HG02623 (cell line): ENCODE data around the gene LRRC36.

Source experiments
- ATAC-seq: cut with Tn5 transposase; IDR thresholded peaks from one replicate; pipeline ENCODE4 v1.9.1; 2021; ENCODE audit warnings: moderate library complexity; ENCODE audit not compliant: unreplicated experiment

The LRRC36 gene

GRCh38 chr16:67421030-67421429 is 94.4 kb downstream of the LRRC36 start:
- ATAC-seq, result no peak

GRCh38 chr16:67423015-67423414 is 96.4 kb downstream of the LRRC36 start:
- ATAC-seq, result no peak

- ATAC-seq, result no peak
Observed at GRCh38 chr16:67423611-67424260, 97.1 kb downstream of the LRRC36 start.

- no peak for ATAC-seq
Observed at GRCh38 chr16:67424261-67424615, 97.6 kb downstream of the LRRC36 start.

GRCh38 chr16:67425061-67425460 is 98.4 kb downstream of the LRRC36 start:
- no peak for ATAC-seq

GRCh38 chr16:67425580-67425979 is 99.0 kb downstream of the LRRC36 start:
- no peak for ATAC-seq

- no peak for ATAC-seq
Observed at GRCh38 chr16:67426022-67426421, 99.4 kb downstream of the LRRC36 start.

- ATAC-seq, result no peak
Observed at GRCh38 chr16:67426950-67427349, 100.3 kb downstream of the LRRC36 start.

- no peak for ATAC-seq
Observed at GRCh38 chr16:67428146-67428731, 101.6 kb downstream of the LRRC36 start.

- no peak for ATAC-seq
Observed at GRCh38 chr16:67429053-67429798, 102.6 kb downstream of the LRRC36 start.

- ATAC-seq, result no peak
Observed at GRCh38 chr16:67429799-67430503, 103.3 kb downstream of the LRRC36 start.

- no peak for ATAC-seq
Observed at GRCh38 chr16:67430504-67430976, 103.9 kb downstream of the LRRC36 start.

- no peak for ATAC-seq
Observed at GRCh38 chr16:67430977-67431774, 104.6 kb downstream of the LRRC36 start, which contains the start of gene HSD11B2. TSS of gene HSD11B2 (plus strand) at chr16:67431121. CDS start at chr16:67431249, 128 bp downstream.

GRCh38 chr16:67431775-67432505 is 105.3 kb downstream of the LRRC36 start:
- no peak for ATAC-seq

- no peak for ATAC-seq
Observed at GRCh38 chr16:67432506-67432890, 105.9 kb downstream of the LRRC36 start.

GRCh38 chr16:67433131-67433719 is 106.6 kb downstream of the LRRC36 start:
- no peak for ATAC-seq
